ENCODE data around the gene CXCL12. TPM values are rescaled to one million over a fixed set of nuclear protein-coding genes. Genes with fewer than 3 reads are reported as not detected.

CXCL12 gene
- total RNA-seq, 1 experiment from 2014 or later: 0.47 TPM

GRCh38 chr10:44419790-44420549 lies 35.1 kb upstream of the CXCL12 start:
- H3K36me3 ChIP-seq (ENCODE audit: low read depth, low read length): no peaks in the 10 kb centered on the region
- H3K4me1 ChIP-seq (ENCODE audit: insufficient read depth, low read length): no peaks in the 10 kb centered on the region
- H3K27ac ChIP-seq (ENCODE audit: low read length): no peak overlapping the region
- H3K9me2 ChIP-seq (replicated peaks; ENCODE audit: low read length): no peaks in the 10 kb centered on the region
- no peaks in the 10 kb centered on the region for H4K20me1 ChIP-seq (ENCODE audit: low read length)
- no peak overlapping the region for H3K4me2 ChIP-seq (ENCODE audit: low read length)
- H3K9ac ChIP-seq (ENCODE audit: low read length): no peak overlapping the region
- no peak overlapping the region for H3K4me3 ChIP-seq (ENCODE audit: low read length)
- TF ChIP-seq EZH2 (IDR thresholded peaks at IDR 0.05; ENCODE audit: low read length, unreplicated experiment): no peak
- TF ChIP-seq CTCF (conservative IDR thresholded peaks at IDR 0.05; ENCODE audit: low read depth, low read length): no peak
- TF ChIP-seq EZH2phosphoT487 (IDR thresholded peaks at IDR 0.05; ENCODE audit: borderline replicate concordance, low read length): no peak
- intact Hi-C loops (cut with micrococcal nuclease): no loop called here
- no peaks in the 10 kb centered on the region for H3F3A ChIP-seq (ENCODE audit: low read length, unreplicated experiment)
- CTCF ChIA-PET: no interaction called here
- no peaks in the 10 kb centered on the region for H3K9me3 ChIP-seq (ENCODE audit: low read length)
- no TSS peak for BruUV-seq (replicated peaks)
- no peak for DNase-seq
- no peaks in the 10 kb centered on the region for H3K79me2 ChIP-seq (ENCODE audit: low read length)
- peaks cover 66% of the 10 kb centered on the region for H3K27me3 ChIP-seq (ENCODE audit: low read length)
- POLR2A ChIA-PET (ENCODE audit: unreplicated experiment): no interaction called here
- no peak overlapping the region for H2AFZ ChIP-seq (ENCODE audit: low read length)
- no peak for ATAC-seq

DNA sequence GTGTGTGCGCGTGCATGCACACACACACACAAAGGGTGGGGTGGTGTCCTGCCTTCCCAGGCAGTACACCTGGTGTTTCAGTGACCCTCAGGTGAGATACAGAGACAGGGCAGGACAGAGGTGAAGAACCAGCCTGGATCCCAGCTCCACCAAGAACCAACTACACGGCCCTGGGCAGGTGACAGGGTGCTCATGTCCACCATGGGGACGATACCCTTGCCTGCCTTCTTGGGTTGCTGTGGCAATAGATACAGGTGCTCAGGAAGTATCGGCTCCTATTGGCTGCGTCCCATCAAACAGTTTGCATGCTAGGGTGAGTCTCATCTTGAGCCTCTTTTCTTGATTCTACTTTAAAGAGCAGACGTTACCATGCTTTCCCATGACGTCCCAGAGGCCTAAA lies 33.7 kb upstream of the CXCL12 start:
- H3K4me3 ChIP-seq (ENCODE audit: low read length): no peak overlapping the region
- no peak overlapping the region for H2AFZ ChIP-seq (ENCODE audit: low read length)
- DNase-seq (no peak), ATAC-seq (no peak)
- no peak overlapping the region for H3K4me2 ChIP-seq (ENCODE audit: low read length)
- no peaks in the 10 kb centered on the region for H3K9me3 ChIP-seq (ENCODE audit: low read length)
- no peaks in the 10 kb centered on the region for H3K4me1 ChIP-seq (ENCODE audit: insufficient read depth, low read length)
- no peaks in the 10 kb centered on the region for H4K20me1 ChIP-seq (ENCODE audit: low read length)
- ChIA-PET POLR2A (ENCODE audit: unreplicated experiment) (no interaction called here), CTCF (no interaction called here)
- TF ChIP-seq CTCF (conservative IDR thresholded peaks at IDR 0.05; ENCODE audit: low read depth, low read length): no peak
- TF ChIP-seq EZH2 (IDR thresholded peaks at IDR 0.05; ENCODE audit: low read length, unreplicated experiment): no peak
- TF ChIP-seq EZH2phosphoT487 (IDR thresholded peaks at IDR 0.05; ENCODE audit: borderline replicate concordance, low read length): no peak
- H3F3A ChIP-seq (ENCODE audit: low read length, unreplicated experiment): no peaks in the 10 kb centered on the region
- no peak overlapping the region for H3K9ac ChIP-seq (ENCODE audit: low read length)
- intact Hi-C loops (cut with micrococcal nuclease): no loop called here
- no peaks in the 10 kb centered on the region for H3K9me2 ChIP-seq (replicated peaks; ENCODE audit: low read length)
- no TSS peak for BruUV-seq (replicated peaks)
- no peak overlapping the region for H3K27ac ChIP-seq (ENCODE audit: low read length)
- H3K36me3 ChIP-seq (ENCODE audit: low read depth, low read length): no peaks in the 10 kb centered on the region
- no peaks in the 10 kb centered on the region for H3K79me2 ChIP-seq (ENCODE audit: low read length)
- H3K27me3 ChIP-seq (ENCODE audit: low read length): peaks cover 76% of the 10 kb centered on the region

DNA sequence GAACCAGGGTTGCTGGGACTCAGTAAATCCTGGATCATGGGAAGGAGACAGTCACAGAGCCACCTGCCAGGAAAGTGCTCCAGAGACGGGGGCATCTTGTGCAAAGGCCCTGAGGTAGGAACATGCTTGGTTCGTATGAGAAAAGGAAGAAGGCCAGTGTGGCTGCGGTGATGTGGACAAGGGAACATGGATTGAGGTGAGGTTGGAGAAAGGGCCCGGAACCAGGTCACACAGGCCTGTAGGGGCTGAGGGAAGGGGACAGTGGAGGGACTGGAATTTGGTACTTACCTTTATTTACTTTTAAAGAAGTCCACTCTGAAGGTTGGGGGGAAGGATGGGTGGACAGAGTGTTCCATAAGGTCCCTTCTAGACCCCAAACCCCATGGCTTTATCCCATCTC lies 32.9 kb upstream of the CXCL12 start:
- no peak for TF ChIP-seq CTCF (conservative IDR thresholded peaks at IDR 0.05; ENCODE audit: low read depth, low read length)
- no peak for TF ChIP-seq EZH2phosphoT487 (IDR thresholded peaks at IDR 0.05; ENCODE audit: borderline replicate concordance, low read length)
- TF ChIP-seq EZH2 (IDR thresholded peaks at IDR 0.05; ENCODE audit: low read length, unreplicated experiment): no peak
- BruUV-seq (replicated peaks): no TSS peak
- H3K9me2 ChIP-seq (replicated peaks; ENCODE audit: low read length): no peaks in the 10 kb centered on the region
- no peak overlapping the region for H3K4me3 ChIP-seq (ENCODE audit: low read length)
- H3K36me3 ChIP-seq (ENCODE audit: low read depth, low read length): no peaks in the 10 kb centered on the region
- ChIA-PET POLR2A (ENCODE audit: unreplicated experiment) (no interaction called here), CTCF (no interaction called here)
- H3K79me2 ChIP-seq (ENCODE audit: low read length): no peaks in the 10 kb centered on the region
- no peak overlapping the region for H2AFZ ChIP-seq (ENCODE audit: low read length)
- H3K4me1 ChIP-seq (ENCODE audit: insufficient read depth, low read length): no peaks in the 10 kb centered on the region
- H3K27me3 ChIP-seq (ENCODE audit: low read length): peaks cover 71% of the 10 kb centered on the region
- H3K9me3 ChIP-seq (ENCODE audit: low read length): no peaks in the 10 kb centered on the region
- no peak overlapping the region for H3K4me2 ChIP-seq (ENCODE audit: low read length)
- no peaks in the 10 kb centered on the region for H3F3A ChIP-seq (ENCODE audit: low read length, unreplicated experiment)
- ATAC-seq (no peak), DNase-seq (no peak)
- H4K20me1 ChIP-seq (ENCODE audit: low read length): no peaks in the 10 kb centered on the region
- no peak overlapping the region for H3K9ac ChIP-seq (ENCODE audit: low read length)
- intact Hi-C loops (cut with micrococcal nuclease): no loop called here
- H3K27ac ChIP-seq (ENCODE audit: low read length): no peak overlapping the region
